ENCODE measurements around the gene CHID1.

DNA sequence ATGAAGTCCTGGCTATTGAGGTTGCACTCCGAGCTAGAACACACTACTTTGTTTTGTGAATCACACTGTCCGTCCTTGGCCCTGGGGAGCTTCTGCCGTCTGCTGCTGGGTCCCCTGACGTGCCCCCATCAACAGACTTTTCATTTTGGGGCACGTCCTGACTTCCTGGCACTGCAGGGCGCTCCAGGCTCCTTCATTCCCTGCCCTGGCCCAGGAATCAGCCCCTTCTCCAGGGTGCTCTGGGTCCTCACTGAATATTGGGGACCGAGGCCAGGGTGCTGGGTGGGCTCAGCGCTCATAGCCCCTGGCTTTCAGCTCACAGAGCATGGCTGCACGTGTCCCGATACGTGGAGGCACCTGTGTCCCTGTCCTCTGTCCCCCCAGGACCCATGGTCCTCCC, 45.7 kb downstream of the CHID1 start:
- TF ChIP-seq EP300 (IDR thresholded peaks at IDR 0.05), result no peak
- TF ChIP-seq, protein P1, sequence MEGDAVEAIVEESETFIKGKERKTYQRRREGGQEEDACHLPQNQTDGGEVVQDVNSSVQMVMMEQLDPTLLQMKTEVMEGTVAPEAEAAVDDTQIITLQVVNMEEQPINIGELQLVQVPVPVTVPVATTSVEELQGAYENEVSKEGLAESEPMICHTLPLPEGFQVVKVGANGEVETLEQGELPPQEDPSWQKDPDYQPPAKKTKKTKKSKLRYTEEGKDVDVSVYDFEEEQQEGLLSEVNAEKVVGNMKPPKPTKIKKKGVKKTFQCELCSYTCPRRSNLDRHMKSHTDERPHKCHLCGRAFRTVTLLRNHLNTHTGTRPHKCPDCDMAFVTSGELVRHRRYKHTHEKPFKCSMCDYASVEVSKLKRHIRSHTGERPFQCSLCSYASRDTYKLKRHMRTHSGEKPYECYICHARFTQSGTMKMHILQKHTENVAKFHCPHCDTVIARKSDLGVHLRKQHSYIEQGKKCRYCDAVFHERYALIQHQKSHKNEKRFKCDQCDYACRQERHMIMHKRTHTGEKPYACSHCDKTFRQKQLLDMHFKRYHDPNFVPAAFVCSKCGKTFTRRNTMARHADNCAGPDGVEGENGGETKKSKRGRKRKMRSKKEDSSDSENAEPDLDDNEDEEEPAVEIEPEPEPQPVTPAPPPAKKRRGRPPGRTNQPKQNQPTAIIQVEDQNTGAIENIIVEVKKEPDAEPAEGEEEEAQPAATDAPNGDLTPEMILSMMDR (IDR thresholded peaks at IDR 0.05), result no peak
- TF ChIP-seq POLR2A (IDR thresholded peaks at IDR 0.05), result no peak
- no peak for TF ChIP-seq POLR2AphosphoS5 (IDR thresholded peaks at IDR 0.05)

Data from upper lobe of left lung (tissue), 4 donors.